ENCODE results near the gene ATRAID.

Gene ATRAID

GRCh38 chr2:27251766-27252165 lies 39.9 kb downstream of the ATRAID start:
- no peak for DNase-seq

GRCh38 chr2:27255187-27255586 lies 43.3 kb downstream of the ATRAID start:
- DNase-seq, result no peak

- no peak for DNase-seq
These were observed 43.8 kb downstream of the ATRAID start for GRCh38 chr2:27255660-27256059.

- no peak for DNase-seq
These were observed 45.1 kb downstream of the ATRAID start for GRCh38 chr2:27256855-27257454.

GRCh38 chr2:27258051-27258450 lies 46.2 kb downstream of the ATRAID start:
- DNase-seq, result no peak

- no peak for DNase-seq
These were observed 49.5 kb downstream of the ATRAID start for GRCh38 chr2:27261241-27261925.

- DNase-seq, result no peak
These were observed 50.1 kb downstream of the ATRAID start for GRCh38 chr2:27261926-27262298.

GRCh38 chr2:27262379-27263286 lies 50.8 kb downstream of the ATRAID start, which contains the start of gene SLC30A3:
SLC30A3 (minus strand) TSS chr2:27263047; CDS start chr2:27262906, 141 bp downstream.
- no peak for DNase-seq

- DNase-seq, result no peak
These were observed 51.7 kb downstream of the ATRAID start for GRCh38 chr2:27263287-27264252.

- no peak for DNase-seq
These were observed 52.5 kb downstream of the ATRAID start for GRCh38 chr2:27264253-27264752.

- no peak for DNase-seq
These were observed 53.1 kb downstream of the ATRAID start for GRCh38 chr2:27264753-27265535.

- DNase-seq, result no peak
These were observed 53.7 kb downstream of the ATRAID start for GRCh38 chr2:27265536-27265870.
